GM18907 (cell line): ENCODE measurements around the gene MPZ.
"Not testable (repeated sequence)": the region's sequence is repeated elsewhere in the genome, so short reads cannot be mapped to it uniquely, and the experiment has no call there.

ENCODE experiments used
- ATAC-seq: cut with Tn5 transposase; IDR thresholded peaks from one replicate; pipeline ENCODE4 v1.9.1; 2021; ENCODE audit warnings: mild to moderate bottlenecking, moderate library complexity; ENCODE audit not compliant: unreplicated experiment

The MPZ gene

DNA sequence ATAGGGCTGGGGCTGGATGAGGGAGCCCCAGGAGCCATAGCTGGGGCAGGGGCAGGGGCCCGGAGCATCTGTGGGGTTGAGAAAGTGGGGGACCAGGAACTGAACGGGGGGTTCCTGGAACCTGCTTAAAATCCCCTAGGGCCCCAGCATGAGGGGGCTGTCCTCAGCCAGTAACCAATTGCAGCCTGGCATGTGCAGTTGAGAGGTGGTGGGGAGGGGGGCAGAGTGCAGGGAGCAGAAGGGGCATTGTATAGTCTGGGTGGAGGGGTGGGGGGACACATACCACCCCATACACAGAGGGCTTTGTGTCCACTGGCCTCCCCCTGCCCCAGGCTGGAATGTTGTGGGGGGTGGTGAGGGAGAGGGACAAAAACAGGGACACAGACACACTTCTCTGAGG lies at the start of gene MPZ:
MPZ (minus strand) TSS at position 101 of the 400 bp plus-strand sequence; CDS start at position 38, 63 bp downstream.
- ATAC-seq, result no peak

DNA sequence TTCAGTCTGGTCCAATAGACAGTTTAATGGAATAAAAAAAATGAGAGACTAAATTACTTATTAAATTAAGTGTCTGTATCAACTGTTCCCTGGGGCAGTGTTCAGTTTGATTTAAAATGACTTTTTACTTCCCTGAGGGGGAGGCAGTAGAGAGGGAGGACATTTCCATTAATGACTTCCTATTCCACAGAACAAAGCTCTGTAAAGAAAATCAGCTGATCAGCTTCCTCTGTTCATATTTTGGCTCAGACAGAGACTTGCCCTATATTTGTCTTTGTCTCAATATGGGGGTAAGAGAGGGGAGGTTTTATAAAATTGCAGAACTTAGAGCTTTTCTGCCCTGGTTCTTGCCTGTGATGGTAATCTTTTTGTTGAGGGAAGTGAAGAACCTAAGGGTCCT lies 49.5 kb upstream of the MPZ start:
- ATAC-seq, result no peak

DNA sequence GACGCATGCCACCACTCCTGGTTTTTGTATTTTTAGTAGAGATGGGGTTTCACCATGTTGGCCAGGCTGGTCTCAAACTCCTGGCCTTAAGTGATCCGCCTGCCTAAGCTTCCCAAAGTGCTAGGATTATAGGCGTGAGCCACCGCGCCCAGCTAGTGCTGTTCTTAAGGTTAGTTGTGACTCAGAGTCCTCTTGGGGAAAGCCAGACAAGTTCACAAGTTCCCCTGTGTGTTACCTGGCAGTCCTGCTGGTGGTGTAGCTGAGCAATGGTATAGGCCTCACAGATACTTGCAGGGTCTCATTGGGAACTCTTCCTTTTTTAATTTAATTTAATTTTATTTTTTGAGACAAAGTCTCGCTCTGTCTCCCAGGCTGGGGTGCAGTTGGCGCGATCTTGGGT lies 47.3 kb upstream of the MPZ start:
- ATAC-seq, result no peak

DNA sequence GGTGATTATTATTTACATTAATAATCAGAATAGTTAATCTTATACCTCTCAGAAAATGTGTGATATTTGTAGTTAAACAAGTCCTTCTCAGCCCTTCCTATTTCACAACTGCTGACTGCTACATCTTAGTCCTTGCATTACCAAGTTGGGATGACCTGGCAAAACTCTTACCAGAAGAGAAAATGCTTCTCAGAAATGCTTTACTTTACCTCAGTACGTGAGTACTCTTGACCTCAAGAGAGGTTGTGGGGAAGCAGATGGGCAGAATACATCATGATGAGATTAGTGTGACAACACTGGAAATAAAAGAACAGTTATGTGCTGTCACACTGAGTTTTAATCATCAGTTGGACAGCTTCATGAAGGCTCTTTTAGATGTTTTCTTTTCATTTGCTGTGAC lies 41.7 kb upstream of the MPZ start:
- no peak for ATAC-seq

- ATAC-seq, result no peak
Observed at GRCh38 chr1:161350671-161351070, 40.9 kb upstream of the MPZ start.

DNA sequence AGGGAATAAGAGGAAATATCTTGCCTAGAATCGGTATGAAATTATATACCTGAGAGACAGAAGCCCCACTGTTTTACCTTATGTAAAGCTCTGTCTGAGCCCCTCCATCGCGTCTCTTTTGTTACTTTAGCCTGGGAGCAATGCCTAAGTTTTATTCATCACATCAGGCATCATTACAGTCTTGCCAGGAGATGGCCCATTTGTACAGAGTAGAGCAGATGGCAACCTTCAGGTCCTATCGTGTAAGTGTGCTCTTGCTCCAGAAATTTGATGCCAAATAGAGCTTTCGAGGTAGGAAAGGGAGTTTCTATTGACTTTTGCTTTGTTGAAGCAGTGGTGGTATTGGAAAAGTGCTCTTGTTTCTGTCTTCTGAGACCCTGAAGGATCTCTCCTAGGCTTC lies 33.1 kb upstream of the MPZ start:
- ATAC-seq, result no peak

- ATAC-seq, result no peak
Observed at GRCh38 chr1:161342177-161342576, 32.4 kb upstream of the MPZ start.

- ATAC-seq, result no peak
Observed at GRCh38 chr1:161335796-161336195, 26.0 kb upstream of the MPZ start.

DNA sequence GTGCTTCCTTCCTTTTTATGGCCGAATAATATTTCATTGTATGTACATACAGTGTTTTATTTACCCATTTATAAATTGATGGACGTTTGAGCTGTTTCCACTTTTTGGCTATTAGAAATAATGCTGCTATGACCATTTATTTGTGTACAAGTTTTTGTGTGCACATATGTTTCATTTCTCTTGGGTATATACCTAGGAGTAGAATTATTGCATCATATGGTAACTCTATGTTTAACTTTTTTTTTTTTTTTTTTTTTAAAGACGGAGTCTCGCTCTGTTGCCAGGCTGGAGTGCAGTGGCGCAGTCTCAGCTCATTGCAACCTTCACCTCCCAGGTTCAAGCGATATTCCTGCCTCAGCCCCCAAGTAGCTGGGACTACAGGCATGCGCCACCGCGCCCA lies 23.4 kb upstream of the MPZ start:
- no peak for ATAC-seq

DNA sequence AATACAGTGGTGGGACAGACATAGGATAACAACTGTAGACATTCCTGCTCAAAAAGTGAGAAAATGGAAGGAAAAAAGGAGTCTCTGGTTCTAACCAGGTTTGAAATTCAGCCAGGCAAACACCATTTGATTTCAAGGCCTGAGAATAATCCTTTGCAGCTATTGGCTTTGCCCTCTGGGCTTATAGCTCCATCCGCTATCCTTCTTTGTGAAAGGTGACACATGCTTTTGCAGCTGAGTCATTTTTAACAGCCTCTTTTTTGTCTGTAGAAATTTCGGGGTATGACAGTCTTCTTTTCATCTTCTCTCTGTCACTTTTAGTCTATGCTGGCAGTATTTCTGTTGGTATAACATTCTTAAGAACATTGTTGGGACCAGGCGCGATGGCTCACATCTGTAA lies 20.6 kb upstream of the MPZ start:
- ATAC-seq, result no peak

GRCh38 chr1:161324020-161324419 lies 14.3 kb upstream of the MPZ start:
- ATAC-seq, result no peak

DNA sequence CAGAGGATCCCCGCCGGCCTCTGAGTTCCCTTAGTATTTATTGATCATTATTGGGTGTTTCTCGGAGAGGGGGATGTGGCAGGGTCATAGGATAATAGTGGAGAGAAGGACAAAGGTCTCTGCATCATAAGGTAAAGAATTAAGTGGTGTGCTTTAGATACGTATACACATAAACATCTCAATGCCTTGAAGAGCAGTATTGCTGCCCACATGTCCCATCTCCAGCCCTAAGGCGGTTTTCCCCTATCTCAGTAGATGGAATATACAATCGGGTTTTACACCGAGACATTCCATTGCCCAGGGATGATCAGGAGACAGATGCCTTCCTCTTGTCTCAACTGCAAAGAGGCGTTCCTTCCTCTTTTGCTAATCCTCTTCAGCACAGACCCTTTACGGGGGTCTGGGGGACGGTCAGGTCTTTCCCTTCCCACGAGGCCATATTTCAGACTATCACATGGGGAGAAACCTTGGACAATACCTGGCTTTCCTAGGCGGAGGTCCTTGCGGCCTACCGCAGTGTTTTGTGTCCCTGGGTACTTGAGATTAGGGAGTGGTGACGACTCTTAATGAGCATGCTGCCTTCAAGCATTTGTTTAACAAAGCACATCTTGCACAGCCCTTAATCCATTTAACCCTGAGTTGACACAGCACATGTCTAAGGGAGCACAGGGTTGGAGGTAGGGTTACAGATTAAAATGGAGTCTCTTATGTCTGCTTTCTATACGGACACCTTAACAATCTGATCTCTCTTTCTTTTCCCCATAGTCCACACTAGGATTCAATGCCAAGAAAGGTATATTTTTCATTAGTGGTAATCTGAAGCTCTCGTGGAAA lies 6.3 kb upstream of the MPZ start:
- ATAC-seq, result not testable (repeated sequence)

GRCh38 chr1:161314201-161314981 lies 4.6 kb upstream of the MPZ start, which contains the start of gene SDHC:
TSS of gene SDHC (plus strand) at chr1:161314381. CDS start at chr1:161314406, 25 bp downstream.
- peak; percentile 93 for ATAC-seq

GRCh38 chr1:161313554-161314200 lies 3.9 kb upstream of the MPZ start:
- ATAC-seq, result no peak

GRCh38 chr1:161311595-161312181 lies 1.9 kb upstream of the MPZ start:
- ATAC-seq, result no peak

DNA sequence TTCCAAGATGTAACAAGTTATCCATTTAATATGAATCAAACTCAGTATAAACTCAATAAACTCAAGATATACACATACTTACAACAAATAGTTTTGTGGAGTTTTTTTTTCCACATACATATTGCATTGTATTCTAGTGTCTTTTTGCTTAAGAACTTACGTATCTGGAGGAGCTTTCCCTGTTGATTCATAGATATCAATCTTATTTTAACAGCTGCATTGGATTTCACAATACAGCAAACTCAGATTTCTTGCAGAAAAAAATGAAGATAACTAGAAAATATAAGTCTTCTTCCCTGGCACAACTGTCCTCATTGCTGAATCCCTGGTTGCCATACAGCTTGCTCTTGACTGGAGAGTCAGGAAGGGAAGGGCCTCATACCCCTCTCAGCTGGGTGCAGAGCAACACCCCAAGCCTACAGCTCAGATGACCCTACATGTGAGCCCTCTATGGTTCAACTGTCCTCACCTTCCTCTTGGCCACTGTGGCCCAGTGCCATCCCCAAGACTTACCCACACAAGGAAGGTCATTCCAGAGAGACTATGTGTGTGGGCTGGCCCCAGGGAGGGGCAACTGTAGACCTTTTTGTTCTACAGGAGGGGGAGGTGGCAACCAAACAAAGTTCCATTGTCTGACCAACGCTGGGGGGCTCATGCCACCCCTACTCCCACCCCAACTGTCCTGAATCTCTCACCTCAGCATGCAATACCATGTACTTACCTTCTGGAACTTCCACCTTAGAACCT lies 1.7 kb downstream of the MPZ start:
- ATAC-seq, result no peak

DNA sequence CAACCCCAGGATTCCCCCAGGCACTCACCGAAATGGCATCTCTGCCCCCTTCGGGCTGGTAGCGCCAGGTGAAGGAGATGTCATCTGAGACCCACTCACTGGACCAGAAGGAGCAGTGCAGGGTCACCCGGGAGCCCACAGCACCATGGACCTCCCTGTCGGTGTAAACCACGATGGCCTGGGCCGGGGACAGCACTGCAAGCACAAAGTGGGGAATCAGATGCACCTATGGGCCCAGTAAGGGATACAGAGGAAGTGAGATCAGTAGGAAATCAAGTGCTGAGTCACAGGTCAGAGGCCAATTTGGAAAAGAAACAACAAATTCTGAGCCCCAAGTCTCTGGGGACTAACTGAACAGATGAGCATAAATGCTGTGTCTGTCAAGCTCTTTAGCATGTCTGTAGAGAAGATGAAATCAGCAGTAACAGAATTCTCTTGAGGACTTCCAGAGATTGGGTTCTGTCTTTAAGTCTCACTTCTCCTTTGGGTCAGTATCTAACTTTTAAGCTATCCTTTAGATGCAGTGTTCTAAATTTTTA lies 2.5 kb downstream of the MPZ start:
- ATAC-seq, result no peak

GRCh38 chr1:161305867-161306519 lies 3.8 kb downstream of the MPZ start:
- ATAC-seq, result peak; percentile 87
